ENCODE data around the gene ALMS1. TPM values are rescaled to one million over a fixed set of nuclear protein-coding genes. Genes with fewer than 3 reads are reported as not detected.

ALMS1 gene
- total RNA-seq, 2 donors from 2014 or later: 52.4 to 56.1 TPM

- Mint-ChIP-seq H3K27me3 (ENCODE audit: insufficient read depth) (peaks cover 23% of the 10 kb centered on the region), H3K4me3 (no peak overlapping the region), H3K27ac (no peak overlapping the region), H3K9me3 (peaks cover 21% of the 10 kb centered on the region), H3K36me3 (ENCODE audit: low read depth) (no peaks in the 10 kb centered on the region), H3K4me1 (no peaks in the 10 kb centered on the region)
- H3K9ac ChIP-seq (ENCODE audit: extremely low read depth, low read length, poor library complexity, severe bottlenecking): no peak overlapping the region
- 84 to 87% methylated on average over 6 of the region's 6 CpGs for WGBS, 2 experiments (ENCODE audit: insufficient coverage in 1 of 2, insufficient read length in 1 of 2)
- no peaks in the 10 kb centered on the region for H3K4me1 ChIP-seq (ENCODE audit: control insufficient read depth, insufficient read depth, low read length)
- no peak overlapping the region for H3K27ac ChIP-seq (ENCODE audit: low read depth, low read length)
- H3K9me3 ChIP-seq (ENCODE audit: control insufficient read depth, low read length): peaks cover 6% of the 10 kb centered on the region
- H3K27me3 ChIP-seq (ENCODE audit: control insufficient read depth, insufficient read depth, low read length, poor library complexity, severe bottlenecking): peaks cover 25% of the 10 kb centered on the region
- no peaks in the 10 kb centered on the region for H3K36me3 ChIP-seq (ENCODE audit: control insufficient read depth, insufficient read depth, low read length)
- H3K4me3 ChIP-seq (ENCODE audit: low read length): no peak overlapping the region
- DNase-seq: no peak
- TF ChIP-seq CTCF (conservative IDR thresholded peaks at IDR 0.05): no peak
These were observed 266.1 kb downstream of the ALMS1 start for GRCh38 chr2:73651591-73652230.

- peaks cover 6% of the 10 kb centered on the region for H3K9me3 ChIP-seq (ENCODE audit: control insufficient read depth, low read length)
- H3K4me3 Mint-ChIP-seq: no peak overlapping the region
These were observed 266.7 kb downstream of the ALMS1 start for GRCh38 chr2:73652348-73652747.

GRCh38 chr2:73654175-73654574 lies 268.5 kb downstream of the ALMS1 start:
- Histone ChIP-seq H3K9me3 (ENCODE audit: control insufficient read depth, low read length) (no peaks in the 10 kb centered on the region), H3K4me1 (ENCODE audit: control insufficient read depth, insufficient read depth, low read length) (no peaks in the 10 kb centered on the region), H3K27ac (ENCODE audit: low read depth, low read length) (no peak overlapping the region), H3K4me3 (ENCODE audit: low read length) (no peak overlapping the region), H3K36me3 (ENCODE audit: control insufficient read depth, insufficient read depth, low read length) (no peaks in the 10 kb centered on the region), H3K9ac (ENCODE audit: extremely low read depth, low read length, poor library complexity, severe bottlenecking) (no peak overlapping the region), H3K27me3 (ENCODE audit: control insufficient read depth, insufficient read depth, low read length, poor library complexity, severe bottlenecking) (peaks cover 41% of the 10 kb centered on the region)
- Mint-ChIP-seq H3K4me3 (no peak overlapping the region), H3K4me1 (no peaks in the 10 kb centered on the region), H3K27ac (no peak overlapping the region), H3K9me3 (no peaks in the 10 kb centered on the region), H3K36me3 (ENCODE audit: low read depth) (no peaks in the 10 kb centered on the region), H3K27me3 (ENCODE audit: insufficient read depth) (peaks cover 28% of the 10 kb centered on the region)
- DNase-seq: no peak
- TF ChIP-seq CTCF (conservative IDR thresholded peaks at IDR 0.05): no peak
- no CpG with 5 or more reads among the region's 2 CpGs for WGBS, 2 experiments (ENCODE audit: insufficient coverage in 1 of 2, insufficient read length in 1 of 2)

More at GRCh38 chr2:73652348-73652747, 266.7 kb downstream of the ALMS1 start:
- Histone ChIP-seq H3K36me3 (ENCODE audit: control insufficient read depth, insufficient read depth, low read length) (no peaks in the 10 kb centered on the region), H3K27me3 (ENCODE audit: control insufficient read depth, insufficient read depth, low read length, poor library complexity, severe bottlenecking) (peaks cover 25% of the 10 kb centered on the region), H3K4me1 (ENCODE audit: control insufficient read depth, insufficient read depth, low read length) (no peaks in the 10 kb centered on the region), H3K4me3 (ENCODE audit: low read length) (no peak overlapping the region), H3K27ac (ENCODE audit: low read depth, low read length) (no peak overlapping the region), H3K9ac (ENCODE audit: extremely low read depth, low read length, poor library complexity, severe bottlenecking) (no peak overlapping the region)
- WGBS, 2 experiments (ENCODE audit: insufficient coverage in 1 of 2, insufficient read length in 1 of 2): 92% methylated on average over 3 of the region's 3 CpGs; no CpG with 5 or more reads in 1 of the 2 experiments
- Mint-ChIP-seq H3K27ac (no peak overlapping the region), H3K9me3 (peaks cover 15% of the 10 kb centered on the region), H3K4me1 (no peaks in the 10 kb centered on the region), H3K27me3 (ENCODE audit: insufficient read depth) (peaks cover 17% of the 10 kb centered on the region), H3K36me3 (ENCODE audit: low read depth) (no peaks in the 10 kb centered on the region)
- TF ChIP-seq CTCF (conservative IDR thresholded peaks at IDR 0.05): no peak
- no peak for DNase-seq

Other genes starting within 250 kb of the ALMS1 start
- not detected for gene NOTO, start 183.3 kb upstream of the ALMS1 start, total RNA-seq
- 10 to 100 TPM; 34.9 to 35.4 TPM for gene SMYD5, start 171.6 kb upstream of the ALMS1 start, total RNA-seq
- 10 to 100 TPM in 1 of 2 donors, 1 to 10 TPM in 1; 8.8 to 10.2 TPM for gene PRADC1, start 152.6 kb upstream of the ALMS1 start, total RNA-seq
- gene CCT7, start 151.5 kb upstream of the ALMS1 start, total RNA-seq: 100 to 1,000 TPM; 347 to 391 TPM
- 10 to 100 TPM in 1 of 2 donors, 1 to 10 TPM in 1; 9.0 to 11.2 TPM for gene FBXO41, start 101.4 kb upstream of the ALMS1 start, total RNA-seq
- under 1 TPM in 1 of 2 donors, not detected in 1; 0.15 TPM for gene EGR4, start 92.3 kb upstream of the ALMS1 start, total RNA-seq